Neural progenitor cell (in vitro differentiated cells): ENCODE data around the gene OR7C1.

Source experiments
- EZH2 ChIP-seq: fragments of 200-600 bp; sonication (generic); IDR thresholded peaks from 2 replicates; pipeline ENCODE4 v1.6.1; 2017; ENCODE audit warnings: antibody characterized with exemption, mild to moderate bottlenecking, moderate library complexity
- TF ChIP-seq, protein P1 (sequence below): fragments of 200-600 bp; sonication (generic); IDR thresholded peaks from 2 replicates; pipeline ENCODE4 v1.5.1; 2017; ENCODE audit warnings: antibody characterized with exemption, mild to moderate bottlenecking

DNA sequence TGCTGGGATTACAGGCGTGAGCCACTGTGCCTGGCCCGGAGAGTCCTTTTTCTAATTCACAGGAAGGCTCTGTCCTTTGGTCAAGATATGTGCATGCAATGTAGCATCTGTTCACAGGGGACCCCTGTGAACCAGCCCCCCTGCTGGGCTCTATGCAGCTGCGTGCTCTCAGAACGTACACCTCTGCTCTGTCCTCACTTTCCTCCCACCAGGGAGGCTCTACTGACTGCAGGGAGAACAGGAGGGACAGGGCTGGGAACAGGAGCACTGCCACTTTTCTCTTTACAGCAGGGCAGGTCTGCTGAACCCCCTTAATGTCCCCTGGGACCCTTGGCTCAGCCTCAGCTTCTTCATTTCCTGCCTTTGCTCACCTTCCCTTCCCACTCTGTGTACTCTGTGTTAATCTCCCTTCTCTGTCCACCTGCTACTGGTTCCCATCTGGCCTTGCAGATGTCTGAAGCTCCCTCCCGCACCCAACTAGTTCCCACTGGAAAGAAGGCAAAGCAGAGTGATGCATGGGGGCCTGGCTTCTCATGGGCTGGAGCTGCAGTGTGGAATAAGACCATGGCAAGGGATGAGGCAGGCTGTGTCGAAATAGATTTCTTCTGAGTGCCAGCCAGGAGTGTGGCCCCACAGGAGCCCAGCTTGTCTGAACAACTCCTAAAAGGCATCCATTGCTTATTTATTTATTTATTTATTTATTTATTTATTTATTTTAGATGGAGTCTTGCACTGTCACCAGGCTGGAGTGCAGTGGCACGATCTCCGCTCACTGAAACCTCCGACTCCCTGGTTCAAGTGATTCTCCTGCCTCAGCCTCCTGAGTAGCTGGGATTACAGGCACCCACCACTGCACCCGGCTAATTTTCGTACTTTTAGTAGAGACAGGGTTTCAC lies 63.8 kb downstream of the OR7C1 start:
- TF ChIP-seq, protein P1, sequence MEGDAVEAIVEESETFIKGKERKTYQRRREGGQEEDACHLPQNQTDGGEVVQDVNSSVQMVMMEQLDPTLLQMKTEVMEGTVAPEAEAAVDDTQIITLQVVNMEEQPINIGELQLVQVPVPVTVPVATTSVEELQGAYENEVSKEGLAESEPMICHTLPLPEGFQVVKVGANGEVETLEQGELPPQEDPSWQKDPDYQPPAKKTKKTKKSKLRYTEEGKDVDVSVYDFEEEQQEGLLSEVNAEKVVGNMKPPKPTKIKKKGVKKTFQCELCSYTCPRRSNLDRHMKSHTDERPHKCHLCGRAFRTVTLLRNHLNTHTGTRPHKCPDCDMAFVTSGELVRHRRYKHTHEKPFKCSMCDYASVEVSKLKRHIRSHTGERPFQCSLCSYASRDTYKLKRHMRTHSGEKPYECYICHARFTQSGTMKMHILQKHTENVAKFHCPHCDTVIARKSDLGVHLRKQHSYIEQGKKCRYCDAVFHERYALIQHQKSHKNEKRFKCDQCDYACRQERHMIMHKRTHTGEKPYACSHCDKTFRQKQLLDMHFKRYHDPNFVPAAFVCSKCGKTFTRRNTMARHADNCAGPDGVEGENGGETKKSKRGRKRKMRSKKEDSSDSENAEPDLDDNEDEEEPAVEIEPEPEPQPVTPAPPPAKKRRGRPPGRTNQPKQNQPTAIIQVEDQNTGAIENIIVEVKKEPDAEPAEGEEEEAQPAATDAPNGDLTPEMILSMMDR, result no peak
- no peak for TF ChIP-seq EZH2
